Vagina (tissue), 2 donors: ENCODE results near the gene KLHL20.

Source experiments
- CTCF ChIP-seq, 3 experiments: fragments of 450-650 bp in 2 of 3; fragments of 200-600 bp in 1 of 3; sonication (generic) in 1 of 3; IDR thresholded peaks; one replicate each; pipeline ENCODE4 v1.5.1; 2017 to 2019; ENCODE audit warnings: antibody characterized with exemption in 3 of 3, mild to moderate bottlenecking in 2 of 3, moderate library complexity in 2 of 3
- POLR2A ChIP-seq, 2 donors: fragments of 450-650 bp; IDR thresholded peaks; one replicate each; pipeline ENCODE4 v1.6.1; 2017; ENCODE audit warnings: antibody characterized with exemption in 2 of 2, mild to moderate bottlenecking in 2 of 2, moderate library complexity in 2 of 2

GRCh38 chr1:173669491-173669941 lies 45.3 kb upstream of the KLHL20 start, which contains the start of gene ANKRD45:
- no peak for TF ChIP-seq POLR2A (IDR thresholded peaks at IDR 0.05)
- no peak for TF ChIP-seq CTCF (IDR thresholded peaks at IDR 0.05)
